A549 (cell line): ENCODE data around the gene ZNF429.
"Not testable (repeated sequence)": the region's sequence is repeated elsewhere in the genome, so short reads cannot be mapped to it uniquely, and the experiment has no call there.

ENCODE experiments used
- MAFK ChIP-seq: fragments of 450-650 bp; IDR thresholded peaks from 2 replicates; pipeline ENCODE4 v1.6.1; 2014; ENCODE audit not compliant: partially characterized antibody
- TF ChIP-seq, protein P1 (sequence below): IDR thresholded peaks from 2 replicates; pipeline ENCODE4 v1.6.1; 2012

DNA sequence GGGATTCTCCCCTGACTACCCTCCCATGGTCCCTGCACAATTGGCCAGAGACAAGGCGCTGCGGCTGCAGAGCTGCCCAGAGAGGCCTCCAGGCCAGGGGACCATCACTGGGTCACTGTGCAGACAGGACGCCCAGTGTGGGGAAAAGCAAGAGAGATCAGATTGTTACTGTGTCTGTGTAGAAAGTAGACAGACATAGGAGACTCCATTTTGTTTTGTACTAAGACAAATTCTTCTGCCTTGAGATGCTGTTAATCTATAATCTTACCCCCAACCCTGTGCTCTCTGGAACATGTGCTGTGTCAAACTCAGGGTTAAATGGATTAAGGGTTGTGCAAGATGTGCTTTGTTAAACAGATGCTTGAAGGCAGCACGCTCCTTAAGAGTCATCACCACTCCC lies 62.4 kb downstream of the ZNF429 start:
- not testable (repeated sequence) for TF ChIP-seq MAFK
- TF ChIP-seq, protein P1, sequence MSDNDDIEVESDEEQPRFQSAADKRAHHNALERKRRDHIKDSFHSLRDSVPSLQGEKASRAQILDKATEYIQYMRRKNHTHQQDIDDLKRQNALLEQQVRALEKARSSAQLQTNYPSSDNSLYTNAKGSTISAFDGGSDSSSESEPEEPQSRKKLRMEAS = not testable (repeated sequence)
